GM19025 (cell line): ENCODE results near the gene YBX1.
A peak's percentile ranks its signal among the peaks of the same experiment; 100 is the strongest.

ENCODE experiments used
- ATAC-seq: cut with Tn5 transposase; IDR thresholded peaks from one replicate; pipeline ENCODE4 v1.9.1; 2021; ENCODE audit warnings: mild to moderate bottlenecking, low read depth, moderate library complexity; ENCODE audit not compliant: unreplicated experiment

The YBX1 gene

DNA sequence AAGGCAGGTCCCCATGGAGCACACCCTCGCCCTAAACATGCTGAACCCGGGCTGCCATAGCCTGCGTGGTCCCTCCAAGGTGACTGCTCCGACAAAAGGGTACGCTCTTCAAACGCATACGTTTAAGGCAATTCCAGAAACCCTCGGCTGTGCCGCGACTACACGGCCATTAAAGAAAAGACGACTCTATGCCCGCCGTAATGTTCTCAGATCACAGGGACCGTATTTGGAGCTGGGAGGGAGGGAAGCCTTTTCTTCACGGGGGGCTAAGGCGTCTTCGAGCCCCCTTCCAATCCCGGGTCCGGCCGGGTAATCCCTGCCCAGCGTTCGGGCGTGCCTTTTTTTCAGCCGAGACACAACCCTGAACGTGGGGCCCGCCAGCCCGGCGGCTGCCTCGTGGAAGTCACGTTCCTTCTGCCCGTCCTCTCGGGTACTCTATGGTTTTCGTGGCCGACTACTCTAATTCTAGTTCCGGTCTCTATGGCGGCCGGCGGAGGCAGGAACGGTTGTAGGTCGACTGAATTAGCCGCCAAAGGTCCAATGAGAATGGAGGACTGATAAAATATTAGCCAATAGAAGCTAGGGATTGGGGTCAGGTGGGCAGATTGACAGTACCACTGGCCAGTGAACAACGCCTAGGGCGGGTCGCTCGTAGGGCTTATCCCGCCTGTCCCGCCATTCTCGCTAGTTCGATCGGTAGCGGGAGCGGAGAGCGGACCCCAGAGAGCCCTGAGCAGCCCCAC, at the start of gene YBX1:
YBX1 (plus strand) TSS at position 678 of the 743 bp plus-strand sequence. CDS start 148 bp downstream, outside the sequence.
- peak; percentile 82 for ATAC-seq

DNA sequence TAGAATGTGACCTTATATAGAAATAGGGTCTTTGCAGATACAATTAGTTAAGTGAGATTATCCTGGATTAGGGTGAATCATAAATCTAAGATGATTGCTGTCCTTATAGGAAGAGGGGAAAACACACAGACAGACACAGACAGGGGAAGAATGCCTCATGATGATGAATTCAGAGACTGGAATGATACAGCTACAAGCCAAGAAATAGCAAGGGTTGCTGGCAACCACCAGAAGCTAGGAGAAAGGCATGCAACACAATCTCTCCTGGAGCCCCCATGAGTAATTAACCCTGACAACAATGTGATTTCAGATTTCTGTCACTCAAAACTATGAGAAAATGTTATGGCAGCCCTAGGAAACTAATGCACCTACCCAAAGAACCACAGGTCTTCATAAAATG, 43.1 kb upstream of the YBX1 start:
- ATAC-seq = no peak

DNA sequence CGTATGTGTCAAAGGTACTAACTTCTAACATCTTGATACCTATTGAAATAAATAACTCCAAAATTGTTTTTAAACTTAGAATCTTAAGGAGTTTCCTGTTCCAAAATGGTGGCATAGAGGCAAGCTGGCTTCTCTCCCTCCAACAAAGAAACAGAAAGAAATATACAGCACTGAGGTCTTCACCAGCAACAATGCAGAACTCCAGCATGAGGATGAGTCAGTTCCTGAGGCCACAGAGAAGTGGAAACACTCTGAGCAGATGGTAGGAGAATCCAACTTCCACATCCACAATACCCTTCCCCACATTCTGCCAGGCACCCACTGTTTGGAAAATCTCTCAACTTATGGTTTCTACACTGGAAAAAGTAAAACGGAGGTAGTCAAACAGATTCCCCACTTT, 36.2 kb upstream of the YBX1 start:
- no peak for ATAC-seq

DNA sequence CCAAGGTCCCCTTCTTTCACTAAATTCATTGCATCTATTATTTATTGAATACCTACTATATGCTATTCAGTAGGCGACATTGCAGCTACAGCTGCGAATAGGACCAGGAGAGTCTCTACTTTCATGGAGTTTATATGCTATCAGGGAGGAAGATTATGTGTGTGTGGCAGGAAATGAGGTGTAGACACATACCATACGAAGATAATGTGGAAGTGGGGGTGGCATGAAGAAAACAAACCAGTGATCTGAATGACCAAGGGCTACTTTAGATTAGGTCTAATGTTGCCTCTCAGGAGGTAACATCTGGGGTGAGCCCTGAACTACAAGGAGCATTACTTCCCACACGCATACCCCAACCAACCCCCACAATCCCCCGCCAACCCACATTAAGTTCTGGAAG, 25.0 kb upstream of the YBX1 start:
- ATAC-seq = no peak

DNA sequence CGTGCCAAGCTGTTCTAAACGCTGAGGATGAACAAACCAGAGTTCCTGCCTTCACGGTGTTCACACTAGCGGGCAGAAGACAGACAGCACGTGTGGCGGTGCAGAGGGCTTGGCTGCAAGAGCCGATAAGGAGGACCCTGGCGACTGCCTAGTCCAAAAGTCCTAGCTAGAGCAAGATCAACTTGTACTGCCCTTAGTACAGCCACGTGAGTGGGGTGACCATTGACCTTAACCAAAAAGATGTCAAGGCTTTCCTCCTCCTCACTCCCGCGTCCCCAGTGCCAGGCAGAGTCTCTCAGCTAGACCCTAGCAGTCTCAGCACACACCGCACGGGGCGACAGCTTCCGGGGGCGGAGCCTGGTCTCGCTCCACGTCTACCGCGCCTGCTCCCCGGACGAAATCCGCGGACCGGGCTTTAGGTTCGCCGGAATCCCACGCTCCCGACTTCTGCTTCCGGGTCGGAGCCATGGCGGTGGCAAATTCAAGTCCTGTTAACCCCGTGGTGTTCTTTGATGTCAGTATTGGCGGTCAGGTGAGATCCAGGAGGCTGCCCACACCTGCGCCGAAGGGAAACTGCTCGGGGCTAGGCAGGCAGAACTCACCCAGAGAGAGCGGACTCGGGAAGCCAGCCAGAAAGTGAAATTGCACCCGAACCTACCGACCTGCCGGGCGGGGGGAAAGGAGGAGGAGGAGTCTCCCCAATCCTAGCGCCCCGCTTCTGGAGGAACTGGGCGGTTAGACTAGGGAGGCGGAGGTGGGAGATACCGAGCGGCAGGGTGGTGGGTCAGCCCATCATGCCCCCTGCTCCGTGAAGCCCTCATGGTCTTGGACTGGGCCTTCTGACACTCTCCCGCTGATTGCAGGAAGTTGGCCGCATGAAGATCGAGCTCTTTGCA, 24.0 kb upstream of the YBX1 start, which contains the start of gene PPIH:
PPIH (plus strand) TSS at position 443 of the 896 bp plus-strand sequence; CDS start at position 467, 24 bp downstream.
- ATAC-seq = peak; percentile 96

- ATAC-seq = no peak
Measured at GRCh38 chr1:42658877-42659337, 23.3 kb upstream of the YBX1 start.

- ATAC-seq = no peak
Measured at GRCh38 chr1:42660907-42661500, 21.2 kb upstream of the YBX1 start.

- ATAC-seq = no peak
Measured at GRCh38 chr1:42669936-42670335, 12.3 kb upstream of the YBX1 start.

GRCh38 chr1:42670425-42670824, 11.8 kb upstream of the YBX1 start:
- no peak for ATAC-seq

DNA sequence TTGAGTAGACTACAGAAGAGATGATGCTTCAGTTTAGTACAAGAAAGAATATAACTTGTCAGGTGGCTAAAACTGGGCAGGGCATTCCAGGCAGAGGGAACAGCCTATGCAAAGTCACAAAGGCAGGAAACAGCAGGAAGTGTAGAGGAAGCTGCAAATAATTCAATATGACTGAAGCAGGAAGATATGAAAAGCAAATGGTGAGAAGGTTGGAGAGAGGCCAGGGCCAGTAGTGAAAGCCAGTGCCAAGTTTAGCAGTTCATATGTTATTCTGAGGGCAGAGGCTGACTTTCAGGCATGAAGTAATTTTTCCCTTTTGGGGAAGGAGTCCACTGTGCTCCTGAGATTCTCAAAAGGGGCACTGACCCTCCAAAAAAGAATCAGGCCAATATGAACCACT, 8.0 kb upstream of the YBX1 start:
- ATAC-seq = no peak

GRCh38 chr1:42674682-42675081, 7.5 kb upstream of the YBX1 start:
- ATAC-seq = no peak

- ATAC-seq = no peak
Measured at GRCh38 chr1:42675467-42675866, 6.8 kb upstream of the YBX1 start.

- no peak for ATAC-seq
Measured at GRCh38 chr1:42676534-42677087, 5.6 kb upstream of the YBX1 start.

- no peak for ATAC-seq
Measured at GRCh38 chr1:42679364-42679983, 2.7 kb upstream of the YBX1 start.

DNA sequence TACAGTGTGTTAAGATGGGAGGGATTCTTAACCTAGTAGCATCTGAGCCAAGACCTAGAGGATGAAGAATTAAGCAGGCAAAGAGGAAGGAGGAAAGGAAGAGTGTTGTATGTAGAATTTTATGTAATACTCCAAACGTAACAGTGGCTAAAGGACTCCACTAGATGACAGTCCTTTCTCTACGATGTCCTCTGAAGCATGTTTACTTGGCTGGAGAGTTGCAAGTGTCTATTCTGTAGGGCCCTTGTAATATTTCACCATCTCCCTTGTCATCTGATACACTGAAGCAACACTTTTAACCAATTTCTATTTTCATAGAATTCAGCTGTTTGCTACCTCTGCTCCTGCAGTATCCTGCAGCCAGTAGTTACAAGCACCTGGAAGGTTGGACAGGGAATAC, 2.2 kb upstream of the YBX1 start:
- no peak for ATAC-seq

- no peak for ATAC-seq
Measured at GRCh38 chr1:42680921-42681683, 1.1 kb upstream of the YBX1 start.

DNA sequence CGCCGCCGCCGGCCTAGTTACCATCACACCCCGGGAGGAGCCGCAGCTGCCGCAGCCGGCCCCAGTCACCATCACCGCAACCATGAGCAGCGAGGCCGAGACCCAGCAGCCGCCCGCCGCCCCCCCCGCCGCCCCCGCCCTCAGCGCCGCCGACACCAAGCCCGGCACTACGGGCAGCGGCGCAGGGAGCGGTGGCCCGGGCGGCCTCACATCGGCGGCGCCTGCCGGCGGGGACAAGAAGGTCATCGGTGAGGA, 193 bp downstream of the YBX1 start:
- peak; percentile 26 for ATAC-seq

- peak; percentile 38 for ATAC-seq
Measured at GRCh38 chr1:42682739-42683531, 717 bp downstream of the YBX1 start.

DNA sequence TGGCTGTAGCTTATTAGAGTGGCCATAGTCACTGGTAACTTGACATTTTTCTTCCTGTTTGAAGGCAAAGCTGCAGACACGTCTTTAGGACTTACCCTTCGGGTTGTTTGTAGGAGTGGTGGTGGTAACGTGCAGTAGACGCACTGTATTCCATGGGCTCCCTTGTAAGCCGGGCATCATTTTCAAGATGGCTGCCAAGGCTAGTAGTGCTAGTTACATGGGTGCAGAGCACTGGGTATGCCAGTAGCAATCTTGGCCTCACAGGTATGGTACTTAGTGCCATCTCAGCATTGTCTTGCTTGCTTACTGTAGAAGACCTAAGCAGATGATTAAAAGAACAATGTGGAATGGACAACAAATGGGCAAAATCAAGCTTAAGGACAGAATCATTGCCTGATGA, 1.9 kb downstream of the YBX1 start:
- no peak for ATAC-seq
